DOHH2 (cell line): Measurements from ENCODE around the gene DMGDH.

ENCODE experiments used
- H3F3A ChIP-seq: fragments of 200-600 bp; sonication (generic), shearing (Covaris generic); 2 replicates; pipeline ENCODE4 v1.6.0; 2016; ENCODE audit warnings: antibody characterized with exemption, mild to moderate bottlenecking; ENCODE audit not compliant: control insufficient read depth, insufficient read depth
- H3K27ac ChIP-seq: fragments of 200-600 bp; sonication (generic); 2 replicates; pipeline ENCODE4 v1.5.1; 2014; ENCODE audit warnings: low read depth, mild to moderate bottlenecking, low read length, moderate library complexity
- H3K27me3 ChIP-seq: fragments of 200-600 bp; sonication (generic); 2 replicates; pipeline ENCODE4 v1.6.1; 2014; ENCODE audit warnings: mild to moderate bottlenecking, low read length, mixed read lengths; ENCODE audit not compliant: control insufficient read depth
- H3K36me3 ChIP-seq: fragments of 200-600 bp; sonication (generic); 2 replicates; pipeline ENCODE4 v1.6.1; 2014; ENCODE audit warnings: mild to moderate bottlenecking, low read length, moderate library complexity, mixed read lengths; ENCODE audit not compliant: control insufficient read depth
- H3K4me1 ChIP-seq: fragments of 200-600 bp; sonication (generic); 2 replicates; pipeline ENCODE4 v1.6.1; 2014; ENCODE audit warnings: mild to moderate bottlenecking, low read length, mixed read lengths; ENCODE audit not compliant: control insufficient read depth
- H3K4me2 ChIP-seq: fragments of 200-600 bp; sonication (generic); 2 replicates; pipeline ENCODE4 v1.6.0; 2014; ENCODE audit warnings: mild to moderate bottlenecking, low read length, moderate library complexity
- H3K4me3 ChIP-seq: fragments of 200-600 bp; sonication (generic); 2 replicates; pipeline ENCODE4 v1.5.1; 2014; ENCODE audit warnings: mild to moderate bottlenecking, low read length, mixed read lengths
- H3K79me2 ChIP-seq: fragments of 200-600 bp; sonication (generic); 2 replicates; pipeline ENCODE4 v1.6.1; 2014; ENCODE audit warnings: mild to moderate bottlenecking, low read length, mixed read lengths; ENCODE audit not compliant: control insufficient read depth
- H3K9me2 ChIP-seq: fragments of 200-600 bp; sonication (generic); replicated peaks from 2 replicates; pipeline ENCODE4 v1.6.1; 2014; ENCODE audit warnings: mild to moderate bottlenecking, low read length, mixed read lengths; ENCODE audit not compliant: control insufficient read depth
- H3K9me3 ChIP-seq: fragments of 200-600 bp; sonication (generic); 2 replicates; pipeline ENCODE4 v1.6.1; 2014; ENCODE audit warnings: antibody characterized with exemption, low read length, mixed read lengths; ENCODE audit not compliant: control insufficient read depth, insufficient read depth
- H4K20me1 ChIP-seq: fragments of 200-600 bp; sonication (generic); 2 replicates; pipeline ENCODE4 v1.6.0; 2014; ENCODE audit warnings: low read depth, mild to moderate bottlenecking, antibody characterized with exemption, low read length, moderate library complexity; ENCODE audit not compliant: control insufficient read depth, insufficient read depth
- CTCF ChIP-seq: fragments of 200-600 bp; sonication (generic); IDR thresholded peaks from one replicate; pipeline ENCODE4 v1.5.1; 2014; ENCODE audit warnings: antibody characterized with exemption, mild to moderate bottlenecking, low read depth, low read length; ENCODE audit not compliant: poor library complexity, severe bottlenecking
- EZH2phosphoT487 ChIP-seq: fragments of 200-600 bp; sonication (generic); IDR thresholded peaks from 2 replicates; pipeline ENCODE4 v1.6.1; 2017; ENCODE audit warnings: borderline replicate concordance, mild to moderate bottlenecking, antibody characterized with exemption, low read length, moderate library complexity, mixed read lengths

Gene DMGDH

GRCh38 chr5:79011869-79012268 lies 57.6 kb downstream of the DMGDH start:
- TF ChIP-seq EZH2phosphoT487 (no peak), CTCF (no peak)
- Histone ChIP-seq H3K9me2 (no peaks in the 10 kb centered on the region), H4K20me1 (no peaks in the 10 kb centered on the region)

GRCh38 chr5:79011219-79011836 lies 58.1 kb downstream of the DMGDH start:
- no peaks in the 10 kb centered on the region for H3K79me2 ChIP-seq
- TF ChIP-seq CTCF (no peak), EZH2phosphoT487 (no peak)
- H3K4me2 ChIP-seq, result no peak overlapping the region
- no peaks in the 10 kb centered on the region for H3F3A ChIP-seq
- no peak overlapping the region for H3K4me3 ChIP-seq
- no peaks in the 10 kb centered on the region for H3K9me3 ChIP-seq
- peaks cover 13% of the 10 kb centered on the region for H3K27me3 ChIP-seq
- H3K4me1 ChIP-seq, result no peaks in the 10 kb centered on the region
- no peak overlapping the region for H3K27ac ChIP-seq
- no peaks in the 10 kb centered on the region for H4K20me1 ChIP-seq
- no peaks in the 10 kb centered on the region for H3K36me3 ChIP-seq
- no peaks in the 10 kb centered on the region for H3K9me2 ChIP-seq

More at GRCh38 chr5:79011869-79012268, 57.6 kb downstream of the DMGDH start:
- Histone ChIP-seq H3K27me3 (peaks cover 13% of the 10 kb centered on the region), H3K4me1 (no peaks in the 10 kb centered on the region), H3K4me2 (no peak overlapping the region), H3K27ac (no peak overlapping the region), H3K36me3 (no peaks in the 10 kb centered on the region), H3K9me3 (no peaks in the 10 kb centered on the region), H3K4me3 (no peak overlapping the region), H3F3A (no peaks in the 10 kb centered on the region), H3K79me2 (no peaks in the 10 kb centered on the region)

GRCh38 chr5:79008362-79008761 lies 61.1 kb downstream of the DMGDH start:
- H3K4me2 ChIP-seq, result no peak overlapping the region
- no peaks in the 10 kb centered on the region for H3K79me2 ChIP-seq
- no peaks in the 10 kb centered on the region for H3F3A ChIP-seq
- no peaks in the 10 kb centered on the region for H3K9me2 ChIP-seq
- no peak overlapping the region for H3K4me3 ChIP-seq
- no peak overlapping the region for H3K27ac ChIP-seq
- TF ChIP-seq CTCF, result no peak
- no peak for TF ChIP-seq EZH2phosphoT487
- H4K20me1 ChIP-seq, result no peaks in the 10 kb centered on the region
- no peaks in the 10 kb centered on the region for H3K9me3 ChIP-seq
- H3K4me1 ChIP-seq, result no peaks in the 10 kb centered on the region
- H3K27me3 ChIP-seq, result peaks cover 9% of the 10 kb centered on the region
- no peaks in the 10 kb centered on the region for H3K36me3 ChIP-seq
